Neural progenitor cell (in vitro differentiated cells): ENCODE measurements around the gene APCDD1L.

ENCODE experiments used
- EZH2 ChIP-seq: fragments of 200-600 bp; sonication (generic); IDR thresholded peaks from 2 replicates; pipeline ENCODE4 v1.6.1; 2017; ENCODE audit warnings: antibody characterized with exemption, mild to moderate bottlenecking, moderate library complexity
- EZH2phosphoT487 ChIP-seq: fragments of 200-600 bp; sonication (generic); IDR thresholded peaks from 2 replicates; pipeline ENCODE4 v1.6.1; 2017; ENCODE audit warnings: antibody characterized with exemption
- TF ChIP-seq, protein P1 (sequence below): fragments of 200-600 bp; sonication (generic); IDR thresholded peaks from 2 replicates; pipeline ENCODE4 v1.5.1; 2017; ENCODE audit warnings: antibody characterized with exemption, mild to moderate bottlenecking

DNA sequence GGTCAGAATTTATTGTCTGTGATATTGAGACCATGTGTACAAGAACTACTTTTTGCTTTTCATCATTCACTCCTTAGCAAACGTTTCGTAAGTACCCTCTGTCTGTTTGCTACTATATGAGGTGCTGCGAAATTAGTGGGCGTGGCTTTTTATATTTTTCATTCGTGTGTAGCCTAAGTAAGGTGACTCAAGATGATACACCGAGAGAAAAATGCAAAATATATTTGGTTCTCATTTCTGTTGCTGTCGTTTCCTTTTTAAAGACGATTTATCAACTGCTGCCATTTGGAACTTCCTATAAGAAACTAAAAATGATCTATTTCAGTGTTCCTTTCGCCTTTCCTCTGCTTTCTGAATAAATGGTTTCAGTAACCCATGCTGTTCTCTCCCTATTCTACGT is 64.9 kb downstream of the APCDD1L start:
- TF ChIP-seq, protein P1, sequence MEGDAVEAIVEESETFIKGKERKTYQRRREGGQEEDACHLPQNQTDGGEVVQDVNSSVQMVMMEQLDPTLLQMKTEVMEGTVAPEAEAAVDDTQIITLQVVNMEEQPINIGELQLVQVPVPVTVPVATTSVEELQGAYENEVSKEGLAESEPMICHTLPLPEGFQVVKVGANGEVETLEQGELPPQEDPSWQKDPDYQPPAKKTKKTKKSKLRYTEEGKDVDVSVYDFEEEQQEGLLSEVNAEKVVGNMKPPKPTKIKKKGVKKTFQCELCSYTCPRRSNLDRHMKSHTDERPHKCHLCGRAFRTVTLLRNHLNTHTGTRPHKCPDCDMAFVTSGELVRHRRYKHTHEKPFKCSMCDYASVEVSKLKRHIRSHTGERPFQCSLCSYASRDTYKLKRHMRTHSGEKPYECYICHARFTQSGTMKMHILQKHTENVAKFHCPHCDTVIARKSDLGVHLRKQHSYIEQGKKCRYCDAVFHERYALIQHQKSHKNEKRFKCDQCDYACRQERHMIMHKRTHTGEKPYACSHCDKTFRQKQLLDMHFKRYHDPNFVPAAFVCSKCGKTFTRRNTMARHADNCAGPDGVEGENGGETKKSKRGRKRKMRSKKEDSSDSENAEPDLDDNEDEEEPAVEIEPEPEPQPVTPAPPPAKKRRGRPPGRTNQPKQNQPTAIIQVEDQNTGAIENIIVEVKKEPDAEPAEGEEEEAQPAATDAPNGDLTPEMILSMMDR = no peak
- TF ChIP-seq EZH2phosphoT487 = no peak
- no peak for TF ChIP-seq EZH2
